ENCODE data around the gene RFXAP. TPM values are rescaled to one million over a fixed set of nuclear protein-coding genes. Genes with fewer than 3 reads are reported as not detected.

Gene RFXAP
- total RNA-seq, 8 experiments from 2014 or later: 3.4 to 7.0 (median 5.4) TPM

- Histone ChIP-seq H3K4me1 (replicated peaks in 1 of 2) (peaks cover 4 to 19% of the 10 kb centered on the region in 2 donors), H3K4me3 (no peak overlapping the region), H3K27ac (no peak overlapping the region)
- WGBS, 10 experiments: 60 to 100% (median 82%) methylated on average over 1 to 3 of the region's 3 CpGs; no CpG with 5 or more reads in 1 of the 10 experiments
- in situ Hi-C loops (cut with MboI; ENCODE audit: low pct_unique_long_range_greater_than_20kb in 2 of 9, low sequenced_read_pairs in 9 of 9, unreplicated experiment in 9 of 9): no loop called here
- no peak for ATAC-seq (replicated peaks in 6 of 8)
Observed at GRCh38 chr13:36822785-36823184, 3.8 kb downstream of the RFXAP start.

- H3K27ac ChIP-seq: no peak overlapping the region
- ATAC-seq (replicated peaks in 6 of 8): peak in 1 of 8 experiments; percentile 12
- 0 to 100% (median 60%) methylated on average over 1 of the region's 1 CpG; no CpG with 5 or more reads in 6 of the 10 experiments for WGBS, 10 experiments
- in situ Hi-C loops (cut with MboI; ENCODE audit: low pct_unique_long_range_greater_than_20kb in 2 of 9, low sequenced_read_pairs in 9 of 9, unreplicated experiment in 9 of 9): loop anchor here in 1 of 9 experiments (25.0 kb wide), 1 partner anchor 417 kb away; no protein-coding TSS in a partner anchor
- no peak overlapping the region for H3K4me3 ChIP-seq
- H3K4me1 ChIP-seq (replicated peaks in 1 of 2): no peaks in the 10 kb centered on the region
Observed at GRCh38 chr13:36829753-36830152, 10.7 kb downstream of the RFXAP start.

GRCh38 chr13:36831291-36831690, 12.3 kb downstream of the RFXAP start:
- Histone ChIP-seq H3K27ac (no peak overlapping the region), H3K4me1 (replicated peaks in 1 of 2) (no peaks in the 10 kb centered on the region), H3K4me3 (no peak overlapping the region)
- 20 to 100% (median 92%) methylated on average over 1 to 3 of the region's 3 CpGs; no CpG with 5 or more reads in 2 of the 10 experiments for WGBS, 10 experiments
- in situ Hi-C loops (cut with MboI; ENCODE audit: low pct_unique_long_range_greater_than_20kb in 2 of 9, low sequenced_read_pairs in 9 of 9, unreplicated experiment in 9 of 9): loop anchor here in 1 of 9 experiments (25.0 kb wide), 1 partner anchor 419 kb away; no protein-coding TSS in a partner anchor
- ATAC-seq (replicated peaks in 6 of 8): no peak

GRCh38 chr13:36834299-36834698, 15.3 kb downstream of the RFXAP start:
- Histone ChIP-seq H3K4me1 (replicated peaks in 1 of 2) (no peaks in the 10 kb centered on the region), H3K4me3 (no peak overlapping the region), H3K27ac (no peak overlapping the region)
- in situ Hi-C loops (cut with MboI; ENCODE audit: low pct_unique_long_range_greater_than_20kb in 2 of 9, low sequenced_read_pairs in 9 of 9, unreplicated experiment in 9 of 9): loop anchor here in 1 of 9 experiments (25.0 kb wide), 1 partner anchor 422 kb away; no protein-coding TSS in a partner anchor
- peak in 1 of 8 experiments; percentile 56 for ATAC-seq (replicated peaks in 6 of 8)
- 81 to 100% (median 100%) methylated on average over 1 to 3 of the region's 3 CpGs for WGBS, 10 experiments

GRCh38 chr13:36837354-36838092, 18.5 kb downstream of the RFXAP start:
- Histone ChIP-seq H3K4me1 (replicated peaks in 1 of 2) (peaks cover 0 to 2% of the 10 kb centered on the region in 2 donors), H3K27ac (no peak overlapping the region), H3K4me3 (no peak overlapping the region)
- in situ Hi-C loops (cut with MboI; ENCODE audit: low pct_unique_long_range_greater_than_20kb in 2 of 9, low sequenced_read_pairs in 9 of 9, unreplicated experiment in 9 of 9): loop anchor here in 1 of 9 experiments (25.0 kb wide), 1 partner anchor 425 kb away; no protein-coding TSS in a partner anchor
- ATAC-seq (replicated peaks in 6 of 8): peak in 3 of 8 experiments; percentile 20 to 66 (median 50)
- WGBS, 10 experiments: 57 to 92% (median 73%) methylated on average over 2 to 3 of the region's 4 CpGs; no CpG with 5 or more reads in 6 of the 10 experiments

- no peak overlapping the region for H3K4me3 ChIP-seq
- peaks cover 0 to 2% of the 10 kb centered on the region in 2 donors for H3K4me1 ChIP-seq (replicated peaks in 1 of 2)
- no peak overlapping the region for H3K27ac ChIP-seq
- WGBS, 10 experiments: 67 to 100% (median 78%) methylated on average over 1 to 2 of the region's 3 CpGs; no CpG with 5 or more reads in 4 of the 10 experiments
- ATAC-seq (replicated peaks in 6 of 8): peak in 1 of 8 experiments; percentile 74
- in situ Hi-C loops (cut with MboI; ENCODE audit: low pct_unique_long_range_greater_than_20kb in 2 of 9, low sequenced_read_pairs in 9 of 9, unreplicated experiment in 9 of 9): loop anchor here in 1 of 9 experiments (25.0 kb wide), 1 partner anchor 427 kb away; no protein-coding TSS in a partner anchor
Observed at GRCh38 chr13:36839281-36839680, 20.3 kb downstream of the RFXAP start.

GRCh38 chr13:36839981-36840380, 21.0 kb downstream of the RFXAP start:
- WGBS, 10 experiments: 70 to 100% (median 90%) methylated on average over 2 to 4 of the region's 12 CpGs; no CpG with 5 or more reads in 6 of the 10 experiments
- in situ Hi-C loops (cut with MboI; ENCODE audit: low pct_unique_long_range_greater_than_20kb in 2 of 9, low sequenced_read_pairs in 9 of 9, unreplicated experiment in 9 of 9): loop anchor here in 1 of 9 experiments (25.0 kb wide), 1 partner anchor 428 kb away; no protein-coding TSS in a partner anchor
- H3K27ac ChIP-seq: no peak overlapping the region

GRCh38 chr13:36840718-36841250, 21.8 kb downstream of the RFXAP start:
- no peak overlapping the region for H3K4me3 ChIP-seq
- H3K4me1 ChIP-seq (replicated peaks in 1 of 2): peaks cover 0 to 2% of the 10 kb centered on the region in 2 donors
- ATAC-seq (replicated peaks in 6 of 8): no peak
- in situ Hi-C loops (cut with MboI; ENCODE audit: low pct_unique_long_range_greater_than_20kb in 2 of 9, low sequenced_read_pairs in 9 of 9, unreplicated experiment in 9 of 9): loop anchor here in 1 of 9 experiments (25.0 kb wide), 1 partner anchor 428 kb away; no protein-coding TSS in a partner anchor
- H3K27ac ChIP-seq: no peak overlapping the region
- 38 to 92% (median 75%) methylated on average over 1 to 3 of the region's 3 CpGs for whole genome bisulfite sequencing, 10 experiments

More at GRCh38 chr13:36839981-36840380, 21.0 kb downstream of the RFXAP start:
- H3K4me3 ChIP-seq: no peak overlapping the region
- peaks cover 0 to 2% of the 10 kb centered on the region in 2 donors for H3K4me1 ChIP-seq (replicated peaks in 1 of 2)
- no peak for ATAC-seq (replicated peaks in 6 of 8)

GRCh38 chr13:36841391-36841790, 22.4 kb downstream of the RFXAP start:
- ATAC-seq (replicated peaks in 6 of 8): peak in 3 of 8 experiments; percentile 84 to 87 (median 87)
- 33 to 93% (median 71%) methylated on average over 1 to 5 of the region's 5 CpGs; no CpG with 5 or more reads in 5 of the 10 experiments for WGBS, 10 experiments
- Histone ChIP-seq H3K4me1 (replicated peaks in 1 of 2) (peaks cover 0 to 2% of the 10 kb centered on the region in 2 donors), H3K27ac (no peak overlapping the region), H3K4me3 (no peak overlapping the region)
- in situ Hi-C loops (cut with MboI; ENCODE audit: low pct_unique_long_range_greater_than_20kb in 2 of 9, low sequenced_read_pairs in 9 of 9, unreplicated experiment in 9 of 9): loop anchor here in 1 of 9 experiments (25.0 kb wide), 1 partner anchor 429 kb away; no protein-coding TSS in a partner anchor

- 44 to 92% (median 73%) methylated on average over 2 to 9 of the region's 9 CpGs for WGBS, 10 experiments
- in situ Hi-C loops (cut with MboI; ENCODE audit: low pct_unique_long_range_greater_than_20kb in 2 of 9, low sequenced_read_pairs in 9 of 9, unreplicated experiment in 9 of 9): loop anchor here in 1 of 9 experiments (25.0 kb wide), 1 partner anchor 435 kb away; no protein-coding TSS in a partner anchor
- Histone ChIP-seq H3K27ac (no peak overlapping the region), H3K4me1 (replicated peaks in 1 of 2) (no peaks in the 10 kb centered on the region), H3K4me3 (no peak overlapping the region)
- ATAC-seq (replicated peaks in 6 of 8): peak in 1 of 8 experiments; percentile 18
Observed at GRCh38 chr13:36847606-36848005, 28.6 kb downstream of the RFXAP start.

GRCh38 chr13:36848199-36848982, 29.4 kb downstream of the RFXAP start:
- Histone ChIP-seq H3K4me1 (replicated peaks in 1 of 2) (no peaks in the 10 kb centered on the region), H3K4me3 (no peak overlapping the region), H3K27ac (no peak overlapping the region)
- in situ Hi-C loops (cut with MboI; ENCODE audit: low pct_unique_long_range_greater_than_20kb in 2 of 9, low sequenced_read_pairs in 9 of 9, unreplicated experiment in 9 of 9): loop anchor here in 1 of 9 experiments (25.0 kb wide), 1 partner anchor 436 kb away; no protein-coding TSS in a partner anchor
- peak in 2 of 8 experiments; percentile 66 to 74 for ATAC-seq (replicated peaks in 6 of 8)
- WGBS, 10 experiments: 43 to 100% (median 77%) methylated on average over 1 to 5 of the region's 6 CpGs; no CpG with 5 or more reads in 1 of the 10 experiments
